ENCODE results near the gene ANXA8L1.
"Not testable (repeated sequence)": the region's sequence is repeated elsewhere in the genome, so short reads cannot be mapped to it uniquely, and the experiment has no call there.

DNA sequence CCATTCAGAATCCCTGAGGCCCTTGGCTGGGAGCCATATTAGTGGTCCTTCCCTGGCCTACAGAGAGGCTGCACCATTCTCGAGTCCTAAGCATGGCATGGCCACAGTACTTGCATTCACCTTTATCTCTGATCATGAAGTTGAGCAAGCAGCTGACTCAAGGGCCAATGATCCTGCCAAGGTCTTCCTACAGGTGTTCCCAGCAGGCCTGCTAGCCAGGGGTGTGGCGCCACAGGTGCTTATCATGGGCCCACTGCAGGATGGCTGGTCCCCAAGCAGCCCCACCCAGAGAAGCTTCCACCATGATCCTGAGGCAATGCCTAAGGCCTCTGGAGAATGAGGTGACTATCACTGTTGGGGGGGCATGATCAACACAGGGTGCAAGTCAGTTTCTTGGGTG lies 48.0 kb downstream of the ANXA8L1 start:
- TF ChIP-seq, protein P1, sequence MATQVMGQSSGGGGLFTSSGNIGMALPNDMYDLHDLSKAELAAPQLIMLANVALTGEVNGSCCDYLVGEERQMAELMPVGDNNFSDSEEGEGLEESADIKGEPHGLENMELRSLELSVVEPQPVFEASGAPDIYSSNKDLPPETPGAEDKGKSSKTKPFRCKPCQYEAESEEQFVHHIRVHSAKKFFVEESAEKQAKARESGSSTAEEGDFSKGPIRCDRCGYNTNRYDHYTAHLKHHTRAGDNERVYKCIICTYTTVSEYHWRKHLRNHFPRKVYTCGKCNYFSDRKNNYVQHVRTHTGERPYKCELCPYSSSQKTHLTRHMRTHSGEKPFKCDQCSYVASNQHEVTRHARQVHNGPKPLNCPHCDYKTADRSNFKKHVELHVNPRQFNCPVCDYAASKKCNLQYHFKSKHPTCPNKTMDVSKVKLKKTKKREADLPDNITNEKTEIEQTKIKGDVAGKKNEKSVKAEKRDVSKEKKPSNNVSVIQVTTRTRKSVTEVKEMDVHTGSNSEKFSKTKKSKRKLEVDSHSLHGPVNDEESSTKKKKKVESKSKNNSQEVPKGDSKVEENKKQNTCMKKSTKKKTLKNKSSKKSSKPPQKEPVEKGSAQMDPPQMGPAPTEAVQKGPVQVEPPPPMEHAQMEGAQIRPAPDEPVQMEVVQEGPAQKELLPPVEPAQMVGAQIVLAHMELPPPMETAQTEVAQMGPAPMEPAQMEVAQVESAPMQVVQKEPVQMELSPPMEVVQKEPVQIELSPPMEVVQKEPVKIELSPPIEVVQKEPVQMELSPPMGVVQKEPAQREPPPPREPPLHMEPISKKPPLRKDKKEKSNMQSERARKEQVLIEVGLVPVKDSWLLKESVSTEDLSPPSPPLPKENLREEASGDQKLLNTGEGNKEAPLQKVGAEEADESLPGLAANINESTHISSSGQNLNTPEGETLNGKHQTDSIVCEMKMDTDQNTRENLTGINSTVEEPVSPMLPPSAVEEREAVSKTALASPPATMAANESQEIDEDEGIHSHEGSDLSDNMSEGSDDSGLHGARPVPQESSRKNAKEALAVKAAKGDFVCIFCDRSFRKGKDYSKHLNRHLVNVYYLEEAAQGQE (IDR thresholded peaks at IDR 0.05; ENCODE audit: low read depth, low read length), result not testable (repeated sequence)
- TF ChIP-seq, protein P2, sequence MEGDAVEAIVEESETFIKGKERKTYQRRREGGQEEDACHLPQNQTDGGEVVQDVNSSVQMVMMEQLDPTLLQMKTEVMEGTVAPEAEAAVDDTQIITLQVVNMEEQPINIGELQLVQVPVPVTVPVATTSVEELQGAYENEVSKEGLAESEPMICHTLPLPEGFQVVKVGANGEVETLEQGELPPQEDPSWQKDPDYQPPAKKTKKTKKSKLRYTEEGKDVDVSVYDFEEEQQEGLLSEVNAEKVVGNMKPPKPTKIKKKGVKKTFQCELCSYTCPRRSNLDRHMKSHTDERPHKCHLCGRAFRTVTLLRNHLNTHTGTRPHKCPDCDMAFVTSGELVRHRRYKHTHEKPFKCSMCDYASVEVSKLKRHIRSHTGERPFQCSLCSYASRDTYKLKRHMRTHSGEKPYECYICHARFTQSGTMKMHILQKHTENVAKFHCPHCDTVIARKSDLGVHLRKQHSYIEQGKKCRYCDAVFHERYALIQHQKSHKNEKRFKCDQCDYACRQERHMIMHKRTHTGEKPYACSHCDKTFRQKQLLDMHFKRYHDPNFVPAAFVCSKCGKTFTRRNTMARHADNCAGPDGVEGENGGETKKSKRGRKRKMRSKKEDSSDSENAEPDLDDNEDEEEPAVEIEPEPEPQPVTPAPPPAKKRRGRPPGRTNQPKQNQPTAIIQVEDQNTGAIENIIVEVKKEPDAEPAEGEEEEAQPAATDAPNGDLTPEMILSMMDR (IDR thresholded peaks at IDR 0.05), result not testable (repeated sequence)
- TF ChIP-seq TAF1 (IDR thresholded peaks at IDR 0.05; ENCODE audit: borderline replicate concordance, low read depth, low read length); GABPA (IDR thresholded peaks at IDR 0.05; ENCODE audit: low read depth); EP300 (IDR thresholded peaks at IDR 0.05; ENCODE audit: borderline replicate concordance in 1 of 2, low read depth in 1 of 2, low read length in 1 of 2); SMC3 (IDR thresholded peaks at IDR 0.05; ENCODE audit: low read depth, low read length); RCOR1 (IDR thresholded peaks at IDR 0.05; ENCODE audit: low read length): not testable (repeated sequence)
- TF ChIP-seq, protein P3, sequence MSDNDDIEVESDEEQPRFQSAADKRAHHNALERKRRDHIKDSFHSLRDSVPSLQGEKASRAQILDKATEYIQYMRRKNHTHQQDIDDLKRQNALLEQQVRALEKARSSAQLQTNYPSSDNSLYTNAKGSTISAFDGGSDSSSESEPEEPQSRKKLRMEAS (IDR thresholded peaks at IDR 0.05; ENCODE audit: low read depth), result not testable (repeated sequence)
- TF ChIP-seq, protein P4, sequence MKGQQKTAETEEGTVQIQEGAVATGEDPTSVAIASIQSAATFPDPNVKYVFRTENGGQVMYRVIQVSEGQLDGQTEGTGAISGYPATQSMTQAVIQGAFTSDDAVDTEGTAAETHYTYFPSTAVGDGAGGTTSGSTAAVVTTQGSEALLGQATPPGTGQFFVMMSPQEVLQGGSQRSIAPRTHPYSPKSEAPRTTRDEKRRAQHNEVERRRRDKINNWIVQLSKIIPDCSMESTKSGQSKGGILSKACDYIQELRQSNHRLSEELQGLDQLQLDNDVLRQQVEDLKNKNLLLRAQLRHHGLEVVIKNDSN (IDR thresholded peaks at IDR 0.05; ENCODE audit: borderline replicate concordance, low read depth), result not testable (repeated sequence)
